Measurements from ENCODE around the gene C4orf50.

The C4orf50 gene

GRCh38 chr4:5958199-5958735 is 60.0 kb downstream of the C4orf50 start:
- no peak for TF ChIP-seq POLR2AphosphoS5 (IDR thresholded peaks at IDR 0.05; ENCODE audit: low read depth)
- TF ChIP-seq SPI1 (IDR thresholded peaks at IDR 0.05; ENCODE audit: borderline replicate concordance, low read depth) = no peak
- no peak for TF ChIP-seq REST (IDR thresholded peaks at IDR 0.05; ENCODE audit: insufficient replicate concordance, low read depth)
- TF ChIP-seq CTCF (IDR thresholded peaks at IDR 0.05; ENCODE audit: insufficient read depth, low read length) = no peak
- DNase-seq (ENCODE audit: low read depth in 1 of 2, low spot score in 1 of 2) = no peak
- no peaks in the 10 kb centered on the region for H3K27me3 ChIP-seq (ENCODE audit: insufficient read depth, poor library complexity, severe bottlenecking)
- no peak overlapping the region for H3K27ac ChIP-seq (replicated peaks)
- no peak overlapping the region for H3K4me3 ChIP-seq (replicated peaks; ENCODE audit: insufficient read depth, low read length)

GRCh38 chr4:5957076-5957475 is 61.2 kb downstream of the C4orf50 start:
- Histone ChIP-seq H3K27ac (replicated peaks) (no peak overlapping the region), H3K27me3 (ENCODE audit: insufficient read depth, poor library complexity, severe bottlenecking) (no peaks in the 10 kb centered on the region), H3K4me3 (replicated peaks; ENCODE audit: insufficient read depth, low read length) (no peak overlapping the region)
- TF ChIP-seq POLR2AphosphoS5 (IDR thresholded peaks at IDR 0.05; ENCODE audit: low read depth) = no peak
- TF ChIP-seq REST (IDR thresholded peaks at IDR 0.05; ENCODE audit: insufficient replicate concordance, low read depth) = no peak
- no peak for TF ChIP-seq GABPA (IDR thresholded peaks at IDR 0.05; ENCODE audit: low read depth)
- TF ChIP-seq SPI1 (IDR thresholded peaks at IDR 0.05; ENCODE audit: borderline replicate concordance, low read depth) = no peak
- no peak for TF ChIP-seq CTCF (IDR thresholded peaks at IDR 0.05; ENCODE audit: insufficient read depth, low read length)
- DNase-seq (ENCODE audit: low read depth in 1 of 2, low spot score in 1 of 2) = no peak

- no peak for DNase-seq (ENCODE audit: low read depth in 1 of 2, low spot score in 1 of 2)
- H3K27me3 ChIP-seq (ENCODE audit: insufficient read depth, poor library complexity, severe bottlenecking) = no peaks in the 10 kb centered on the region
- TF ChIP-seq CTCF (IDR thresholded peaks at IDR 0.05; ENCODE audit: insufficient read depth, low read length) = no peak
- H3K4me3 ChIP-seq (replicated peaks; ENCODE audit: insufficient read depth, low read length) = no peak overlapping the region
- H3K27ac ChIP-seq (replicated peaks) = no peak overlapping the region
Observed at GRCh38 chr4:5956285-5957021, 61.8 kb downstream of the C4orf50 start.

GRCh38 chr4:5955856-5956255 is 62.4 kb downstream of the C4orf50 start:
- TF ChIP-seq POLR2AphosphoS5 (IDR thresholded peaks at IDR 0.05; ENCODE audit: low read depth) = no peak
- no peak for TF ChIP-seq GABPA (IDR thresholded peaks at IDR 0.05; ENCODE audit: low read depth)
- no peak for TF ChIP-seq CTCF (IDR thresholded peaks at IDR 0.05; ENCODE audit: insufficient read depth, low read length)
- TF ChIP-seq REST (IDR thresholded peaks at IDR 0.05; ENCODE audit: insufficient replicate concordance, low read depth) = no peak
- TF ChIP-seq SPI1 (IDR thresholded peaks at IDR 0.05; ENCODE audit: borderline replicate concordance, low read depth) = no peak
- Histone ChIP-seq H3K27ac (replicated peaks) (no peak overlapping the region), H3K27me3 (ENCODE audit: insufficient read depth, poor library complexity, severe bottlenecking) (no peaks in the 10 kb centered on the region), H3K4me3 (replicated peaks; ENCODE audit: insufficient read depth, low read length) (no peak overlapping the region)
- no peak for DNase-seq (ENCODE audit: low read depth in 1 of 2, low spot score in 1 of 2)
